ENCODE measurements around the gene LGALS7B. TPM values are rescaled to one million over a fixed set of nuclear protein-coding genes. Genes with fewer than 3 reads are reported as not detected.
"Not testable (repeated sequence)": the region's sequence is repeated elsewhere in the genome, so short reads cannot be mapped to it uniquely, and the experiment has no call there.

LGALS7B gene
- total RNA-seq, 2 experiments from 2014 or later: not detected

DNA sequence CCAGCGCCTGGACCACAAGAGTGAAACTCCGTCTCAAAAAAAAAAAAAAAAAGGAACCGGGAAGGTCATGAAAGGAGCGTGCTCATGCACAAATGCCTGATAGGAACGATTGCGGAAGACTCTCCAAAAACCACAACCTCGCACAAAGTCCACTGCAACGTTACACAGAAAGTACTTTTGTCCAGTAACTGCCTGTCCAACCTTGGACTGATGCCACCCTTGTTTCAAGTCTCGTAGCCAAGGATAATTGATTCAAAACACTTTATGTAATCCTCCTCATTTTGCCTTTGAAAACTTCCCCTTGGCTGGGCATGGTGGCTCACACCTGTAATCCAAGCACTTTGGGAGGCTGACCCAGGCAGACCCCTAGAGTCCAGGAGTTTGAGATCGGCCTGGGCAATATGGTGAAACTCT is 29.4 kb upstream of the LGALS7B start:
- Mint-ChIP-seq H3K27ac (no peak overlapping the region), H3K4me1 (no peaks in the 10 kb centered on the region), H3K27me3 (peaks cover 2% of the 10 kb centered on the region), H3K36me3 (no peaks in the 10 kb centered on the region), H3K9me3 (no peaks in the 10 kb centered on the region), H3K4me3 (no peak overlapping the region)
- no peak for ATAC-seq (ENCODE audit: low read depth)
- POLR2A ChIA-PET: no interaction called here
- DNase-seq: no peak

DNA sequence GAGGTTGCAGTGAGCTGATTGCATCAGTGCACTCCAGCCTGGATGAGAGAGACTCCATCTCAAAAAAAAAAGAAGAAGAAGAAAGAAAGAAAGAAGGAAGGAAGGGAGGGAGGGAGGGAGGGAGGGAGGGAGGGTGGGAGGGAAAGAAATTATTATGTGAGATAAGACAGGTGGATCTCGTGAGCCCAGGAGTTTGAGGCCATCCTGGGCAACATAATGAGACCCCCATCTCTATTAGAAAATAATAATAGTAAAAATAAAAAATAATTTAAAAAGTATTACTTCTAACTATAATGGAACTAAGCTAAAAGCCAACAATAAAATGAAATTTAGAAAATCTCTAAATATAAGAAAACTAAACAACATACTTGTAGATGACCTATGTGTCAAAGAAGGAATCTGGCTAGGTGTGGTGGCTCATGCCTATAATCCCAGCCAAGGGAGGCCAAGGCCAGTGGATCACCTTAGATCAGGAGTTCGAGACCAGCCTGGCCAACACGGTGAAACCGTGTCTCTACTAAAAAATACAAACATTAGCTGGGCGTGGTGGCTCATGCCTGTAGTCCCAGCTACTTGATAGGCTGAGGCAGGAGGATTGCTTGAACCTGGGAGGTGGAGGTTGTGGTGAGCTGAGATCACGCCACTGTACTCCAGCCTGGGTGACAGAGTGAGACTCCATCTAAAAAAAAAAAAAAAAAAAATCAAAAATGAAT is 28.0 kb upstream of the LGALS7B start:
- H3K9me3 Mint-ChIP-seq; ATAC-seq (ENCODE audit: low read depth); DNase-seq; H3K4me1 Mint-ChIP-seq; POLR2A ChIA-PET; H3K36me3 Mint-ChIP-seq; H3K4me3 Mint-ChIP-seq; H3K27me3 Mint-ChIP-seq; H3K27ac Mint-ChIP-seq: not testable (repeated sequence)

DNA sequence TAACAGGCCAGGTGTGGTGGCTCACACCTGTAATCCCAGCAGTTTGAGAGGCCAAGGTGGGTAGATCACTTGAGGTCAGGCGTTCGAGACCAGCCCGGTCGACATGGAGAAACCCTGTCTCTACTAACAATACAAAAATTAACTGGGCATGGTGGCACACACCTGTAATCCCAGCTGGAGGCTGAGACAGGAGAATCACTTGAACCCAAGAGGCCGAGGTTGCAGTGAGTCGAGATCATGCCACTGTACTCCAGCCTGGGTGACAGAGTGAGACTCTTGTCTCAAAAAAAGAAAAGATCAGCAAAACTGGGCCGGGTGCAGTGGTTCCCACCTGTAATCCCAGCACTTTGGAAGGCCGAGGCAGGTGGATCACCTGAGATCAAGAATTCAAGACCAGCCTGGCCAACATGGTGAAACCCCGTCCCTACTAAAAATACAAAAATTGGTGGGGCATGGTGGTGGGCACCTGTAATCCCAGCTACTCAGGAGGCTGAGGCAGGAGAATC is 27.1 kb upstream of the LGALS7B start:
- H3K9me3 Mint-ChIP-seq; H3K27me3 Mint-ChIP-seq; ATAC-seq (ENCODE audit: low read depth); DNase-seq; POLR2A ChIA-PET; H3K36me3 Mint-ChIP-seq; H3K4me3 Mint-ChIP-seq; H3K27ac Mint-ChIP-seq; H3K4me1 Mint-ChIP-seq: not testable (repeated sequence)

DNA sequence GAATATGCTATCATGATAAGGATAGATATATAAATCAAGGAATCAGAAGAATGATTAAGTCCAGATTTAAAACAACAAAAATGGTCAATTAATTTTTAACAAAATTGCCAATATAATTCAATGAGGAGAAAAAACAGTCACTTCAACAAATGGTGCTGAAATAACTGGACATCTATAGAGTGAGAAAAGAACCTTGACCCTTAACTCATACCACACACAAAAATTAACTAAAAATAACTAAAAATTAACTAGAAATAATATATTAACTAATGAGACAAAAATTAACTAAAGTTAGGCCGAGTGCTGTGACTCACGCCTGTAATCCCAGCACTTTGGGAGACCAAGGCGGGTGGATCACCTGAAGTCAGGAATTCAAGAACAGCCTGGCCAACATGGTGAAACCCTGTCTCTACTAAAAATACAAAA is 25.2 kb upstream of the LGALS7B start:
- Mint-ChIP-seq H3K27me3 (peaks cover 2% of the 10 kb centered on the region), H3K36me3 (no peaks in the 10 kb centered on the region), H3K27ac (no peak overlapping the region), H3K9me3 (no peaks in the 10 kb centered on the region), H3K4me1 (no peaks in the 10 kb centered on the region), H3K4me3 (no peak overlapping the region)
- POLR2A ChIA-PET: no interaction called here
- ATAC-seq (ENCODE audit: low read depth) (no peak), DNase-seq (no peak)

DNA sequence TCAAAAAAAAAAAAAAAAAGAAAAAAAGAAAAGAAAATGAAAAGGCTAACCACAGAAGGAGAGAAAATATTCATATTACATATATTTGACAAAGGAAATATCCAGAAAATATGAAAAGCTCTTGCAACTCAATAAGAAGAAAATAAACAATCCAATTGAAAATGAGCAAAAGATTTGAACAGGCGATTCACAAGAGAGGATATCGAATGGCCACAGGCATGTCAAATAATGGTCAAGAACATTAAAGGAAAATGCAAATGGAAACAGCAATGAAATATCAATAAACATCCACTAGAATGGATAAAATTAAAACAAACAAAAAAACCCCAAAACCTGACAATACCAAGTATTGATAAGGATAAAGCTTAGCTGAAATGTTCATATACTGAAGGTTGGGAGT is 23.8 kb upstream of the LGALS7B start:
- ATAC-seq (ENCODE audit: low read depth): no peak
- no peak for DNase-seq
- no peak overlapping the region for H3K27ac Mint-ChIP-seq
- H3K36me3 Mint-ChIP-seq: no peaks in the 10 kb centered on the region
- H3K4me1 Mint-ChIP-seq: peaks cover 6% of the 10 kb centered on the region
- H3K27me3 Mint-ChIP-seq: peaks cover 2% of the 10 kb centered on the region
- H3K4me3 Mint-ChIP-seq: no peak overlapping the region
- H3K9me3 Mint-ChIP-seq: no peaks in the 10 kb centered on the region
- POLR2A ChIA-PET: interaction anchor here (0.9 kb wide), 1 partner anchor 22 kb away, joined by 3 read pairs; no protein-coding TSS in a partner anchor

DNA sequence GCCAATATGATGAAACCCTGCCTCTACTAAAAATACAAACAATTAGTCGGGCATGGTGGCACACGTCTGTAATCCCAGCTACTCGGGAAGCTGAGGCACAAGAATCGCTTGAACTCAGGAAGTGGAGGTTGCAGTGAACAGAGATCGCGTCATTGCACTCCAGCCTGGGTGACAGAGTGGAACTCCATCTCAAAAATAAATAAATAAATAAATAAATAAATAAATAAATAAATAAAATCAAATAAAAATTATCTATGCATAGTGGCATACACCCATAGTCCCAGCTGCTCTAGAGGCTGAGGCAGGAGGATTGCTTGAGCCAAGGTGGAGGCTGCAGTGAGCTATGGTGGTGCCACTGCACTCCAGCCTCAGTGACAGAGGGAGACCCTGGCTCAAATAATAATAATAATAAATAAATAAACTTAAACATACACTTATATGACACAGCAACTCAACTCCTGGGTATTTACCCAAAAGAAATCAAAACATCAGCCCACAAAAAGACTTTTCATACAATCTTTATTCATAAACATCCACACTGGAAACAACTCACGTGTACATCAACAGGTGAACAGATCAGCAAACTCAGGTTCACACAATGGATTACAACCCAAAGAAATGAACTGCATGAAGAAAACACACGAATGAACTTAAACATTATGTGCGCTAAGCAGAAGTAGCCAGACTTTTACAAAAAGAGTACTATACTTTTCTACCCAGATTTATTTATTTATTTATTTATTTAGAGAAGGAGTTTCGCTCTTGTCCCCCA is 22.5 kb upstream of the LGALS7B start:
- Mint-ChIP-seq H3K4me1 (peaks cover 6% of the 10 kb centered on the region), H3K27me3 (peaks cover under 1% of the 10 kb centered on the region), H3K4me3 (no peak overlapping the region), H3K27ac (no peak overlapping the region), H3K9me3 (no peaks in the 10 kb centered on the region), H3K36me3 (no peaks in the 10 kb centered on the region)
- no peak for ATAC-seq (ENCODE audit: low read depth)
- no peak for DNase-seq
- POLR2A ChIA-PET: no interaction called here

DNA sequence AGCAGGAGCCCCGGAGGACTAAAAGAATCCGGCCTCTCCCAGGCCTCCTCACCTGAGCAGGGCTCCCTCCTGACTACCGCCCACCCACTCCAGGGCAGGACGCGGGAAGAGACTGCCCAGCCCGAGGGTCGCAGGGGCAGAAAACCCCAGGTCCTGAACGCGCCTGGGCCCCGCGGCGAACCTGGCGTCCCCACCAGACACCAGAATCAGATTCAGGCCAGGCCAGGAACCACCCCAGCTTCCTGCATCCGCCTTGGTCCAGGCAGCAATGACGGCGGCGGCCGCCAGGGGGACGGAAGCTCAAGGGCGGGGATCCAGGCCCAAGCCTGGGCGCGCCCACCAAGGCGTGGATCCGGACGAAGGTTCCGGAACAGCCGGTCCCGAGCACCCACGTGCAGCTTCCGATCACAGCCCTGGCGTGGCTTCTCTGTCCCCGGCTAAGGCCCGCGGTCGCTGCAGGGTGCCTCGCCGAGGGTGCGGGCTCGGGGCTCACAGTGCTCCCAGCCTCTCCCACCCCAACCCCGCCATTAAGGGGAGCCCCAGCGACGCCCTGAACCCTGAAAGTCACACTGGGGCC is 19.3 kb upstream of the LGALS7B start:
- H3K27me3 Mint-ChIP-seq: no peaks in the 10 kb centered on the region
- POLR2A ChIA-PET: interaction anchor here (0.7 to 1.4 kb wide), 10 partner anchors 17 to 161 kb away, joined by 3 to 12 read pairs (median 4); partner anchors contain the start of genes ECH1, EIF3K, MRPS12 and SARS2
- no peaks in the 10 kb centered on the region for H3K36me3 Mint-ChIP-seq
- no peaks in the 10 kb centered on the region for H3K9me3 Mint-ChIP-seq
- H3K27ac Mint-ChIP-seq: peak overlapping the region; percentile 70
- DNase-seq: peak; percentile 92
- peaks cover 6% of the 10 kb centered on the region for H3K4me1 Mint-ChIP-seq
- peak overlapping the region; percentile 53 for H3K4me3 Mint-ChIP-seq
- ATAC-seq (ENCODE audit: low read depth): peak; percentile 84

DNA sequence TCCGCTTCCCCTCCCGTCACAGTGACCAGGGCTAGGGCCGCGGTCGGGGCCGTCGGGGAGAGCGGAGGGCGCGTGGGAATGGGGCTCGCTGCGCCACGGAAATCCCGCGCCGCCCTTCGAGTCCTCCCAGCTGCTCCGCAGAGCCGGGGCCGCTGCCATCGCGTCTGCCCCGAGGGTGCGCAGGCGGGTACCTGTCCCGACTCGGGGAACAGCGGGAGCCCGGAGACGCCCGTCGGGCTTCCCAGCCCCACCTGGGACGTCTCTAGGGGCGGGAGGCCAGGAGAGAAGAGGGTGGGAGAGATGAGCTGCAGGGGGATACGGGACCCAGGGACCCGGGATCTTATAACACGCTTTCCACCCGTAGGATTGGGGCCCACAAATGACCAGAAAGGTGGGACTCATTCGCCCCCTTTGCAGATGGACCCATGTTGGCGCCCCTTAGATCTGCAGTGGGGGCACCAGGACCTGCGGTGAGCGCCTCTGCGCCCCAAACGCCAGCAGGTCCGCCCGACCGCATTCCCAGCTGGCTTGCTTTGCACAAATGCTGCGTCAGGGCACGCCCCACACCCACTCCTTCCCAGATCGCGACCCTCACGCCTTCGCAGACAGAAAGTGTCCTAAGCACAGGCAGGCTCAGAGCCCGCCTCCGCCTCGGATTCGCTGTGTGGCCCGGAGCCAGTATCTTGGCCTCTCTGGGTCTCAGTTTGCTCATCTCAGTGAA is 18.6 kb upstream of the LGALS7B start:
- POLR2A ChIA-PET: interaction anchor here (1.0 to 1.4 kb wide), 5 partner anchors 61 to 99 kb away, joined by 3 to 12 read pairs (median 7); partner anchors contain the start of gene ECH1
- DNase-seq, H3K27ac Mint-ChIP-seq, H3K4me1 Mint-ChIP-seq, H3K27me3 Mint-ChIP-seq, H3K36me3 Mint-ChIP-seq, H3K9me3 Mint-ChIP-seq, H3K4me3 Mint-ChIP-seq: not testable (repeated sequence)
- ATAC-seq (ENCODE audit: low read depth): peak; percentile 15

DNA sequence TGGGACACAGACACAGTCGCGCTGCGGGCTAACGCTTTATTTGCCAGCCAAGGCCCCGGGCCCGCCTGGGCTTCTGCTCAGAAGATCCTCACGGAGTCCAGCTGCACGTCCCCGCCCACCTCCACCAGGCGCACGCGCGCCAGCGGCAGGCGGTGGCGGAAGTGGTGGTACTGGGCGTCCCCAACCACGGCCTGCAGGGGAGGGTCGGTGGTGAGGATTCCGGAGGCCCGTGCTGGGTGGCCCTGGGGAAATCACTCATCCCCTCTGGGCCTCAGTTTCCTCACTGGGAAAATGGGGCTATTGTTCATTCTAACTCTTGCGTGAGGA is 18.1 kb upstream of the LGALS7B start:
- H3K9me3 Mint-ChIP-seq: not testable (repeated sequence)
- ATAC-seq (ENCODE audit: low read depth): peak; percentile 79

DNA sequence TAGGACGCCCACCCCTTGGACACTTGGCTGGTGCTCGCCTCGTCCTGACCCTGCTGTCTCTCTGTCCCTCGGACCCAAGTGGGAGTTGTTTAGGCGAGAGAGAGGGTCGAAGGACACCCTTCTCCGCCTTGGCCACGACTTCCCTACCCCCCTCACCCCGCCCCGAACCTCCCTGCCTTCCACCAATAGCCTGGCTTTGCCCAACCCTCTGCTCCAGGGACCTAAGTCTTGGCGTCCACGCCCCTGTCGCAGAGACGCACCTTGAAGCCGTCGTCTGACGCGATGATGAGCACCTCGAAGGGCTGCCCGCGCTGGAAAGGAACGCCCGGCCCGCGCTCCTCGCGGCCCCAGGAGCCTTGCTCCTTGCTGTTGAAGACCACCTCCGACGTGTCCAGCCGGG is 17.4 kb upstream of the LGALS7B start:
- H3K27me3 Mint-ChIP-seq; H3K4me3 Mint-ChIP-seq; ATAC-seq (ENCODE audit: low read depth); H3K27ac Mint-ChIP-seq; H3K36me3 Mint-ChIP-seq; POLR2A ChIA-PET; H3K9me3 Mint-ChIP-seq; DNase-seq; H3K4me1 Mint-ChIP-seq: not testable (repeated sequence)

More for the DNA sequence above, 18.1 kb upstream of the LGALS7B start:
- H3K4me3 Mint-ChIP-seq, H3K27me3 Mint-ChIP-seq, DNase-seq, H3K27ac Mint-ChIP-seq, H3K36me3 Mint-ChIP-seq, H3K4me1 Mint-ChIP-seq, POLR2A ChIA-PET: not testable (repeated sequence)

DNA sequence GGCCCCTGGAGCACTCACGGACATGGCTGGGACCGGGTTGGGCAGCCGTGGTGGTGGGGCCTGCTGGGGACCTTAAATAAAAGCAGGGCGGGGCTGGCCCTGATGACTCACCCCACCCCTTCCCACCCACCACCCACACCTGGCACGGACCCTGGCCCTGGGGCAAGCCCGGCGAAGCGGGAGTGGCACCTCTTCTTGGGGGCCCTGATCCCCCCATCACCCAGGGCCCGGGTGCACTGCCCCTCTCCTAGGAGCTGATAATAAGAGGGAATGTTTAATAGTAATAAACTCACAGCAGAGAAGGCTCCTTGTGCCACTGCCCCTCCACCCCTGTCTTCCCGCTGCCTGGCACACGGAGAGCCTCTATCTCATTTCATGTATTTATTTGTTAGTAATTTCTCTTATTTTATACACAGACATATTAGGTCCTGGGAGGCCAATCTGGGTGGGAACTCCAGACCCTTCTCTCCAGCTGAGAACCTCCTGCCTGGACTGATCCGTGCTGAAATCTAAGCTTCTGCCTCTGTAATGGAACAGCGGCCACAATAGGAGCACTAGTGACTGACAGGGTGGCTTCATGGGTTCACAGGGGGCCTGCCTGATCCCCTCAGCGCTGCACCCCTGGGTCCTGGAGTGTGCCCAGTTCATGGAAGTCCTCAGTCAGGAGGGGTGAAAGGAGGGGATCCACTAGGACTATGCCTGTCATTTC is 15.4 kb upstream of the LGALS7B start, which contains the start of gene LGALS7:
Gene LGALS7, minus strand, starts transcription at position 49 of the 709 bp plus-strand sequence. Its CDS starts 25 bp downstream, at position 24.
- POLR2A ChIA-PET: no interaction called here
- H3K27me3 Mint-ChIP-seq: peaks cover under 1% of the 10 kb centered on the region
- no peaks in the 10 kb centered on the region for H3K36me3 Mint-ChIP-seq
- DNase-seq: no peak
- no peaks in the 10 kb centered on the region for H3K9me3 Mint-ChIP-seq
- no peak within 1 kb of the TSS for H3K27ac Mint-ChIP-seq
- no peak within 1 kb of the TSS for H3K4me3 Mint-ChIP-seq
- ATAC-seq (ENCODE audit: low read depth): no peak
- peaks cover 6% of the 10 kb centered on the region for H3K4me1 Mint-ChIP-seq

DNA sequence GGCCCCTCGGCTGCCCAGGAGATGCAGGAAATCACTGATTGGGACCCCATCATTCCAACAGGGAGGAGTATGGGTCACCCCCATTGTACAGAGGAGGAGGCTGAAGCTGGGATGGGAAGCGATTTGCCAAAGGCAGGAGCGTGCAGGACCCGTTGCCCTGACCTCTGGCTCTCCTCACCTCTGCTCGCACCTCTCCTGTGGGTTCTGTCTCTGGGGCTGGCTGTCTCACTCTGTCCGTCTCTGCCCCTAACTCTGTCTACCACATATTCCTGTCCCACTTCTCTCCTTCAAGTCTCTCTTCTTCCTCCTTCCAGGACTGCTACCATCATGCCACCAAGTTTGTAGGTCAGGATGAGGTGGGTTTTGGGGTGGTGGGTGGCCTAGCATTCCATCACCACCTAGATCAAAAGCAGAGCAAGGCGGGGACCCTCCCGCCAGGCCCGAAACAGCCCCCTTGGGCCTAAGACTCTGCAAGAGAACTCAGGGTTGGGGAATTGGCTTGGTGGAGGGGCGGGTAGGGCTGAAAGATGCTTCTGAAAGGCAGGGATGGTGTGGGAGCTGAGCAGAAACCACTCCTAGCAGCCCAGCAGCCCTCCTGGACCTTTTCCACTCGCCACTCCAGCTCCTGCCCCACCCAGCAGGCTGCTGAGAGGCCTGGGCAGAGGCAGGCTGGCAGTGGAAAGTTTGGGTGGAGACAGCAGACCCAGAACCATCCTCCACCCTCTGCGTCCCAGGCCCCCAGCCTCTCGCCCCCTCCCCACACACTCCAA is 14.6 kb upstream of the LGALS7B start:
- H3K4me3 Mint-ChIP-seq: no peak overlapping the region
- no peaks in the 10 kb centered on the region for H3K36me3 Mint-ChIP-seq

More for the DNA sequence above, 14.6 kb upstream of the LGALS7B start:
- Mint-ChIP-seq H3K4me1 (peaks cover 3% of the 10 kb centered on the region), H3K9me3 (no peaks in the 10 kb centered on the region), H3K27ac (no peak overlapping the region), H3K27me3 (peaks cover 6% of the 10 kb centered on the region)
- POLR2A ChIA-PET: no interaction called here
- ATAC-seq (ENCODE audit: low read depth) (no peak), DNase-seq (no peak)

All from activated naive CD8-positive, alpha-beta T cell treated with anti-CD3 and anti-CD28 coated beads, Interleukin-2, amount 10 ng/mL, durations not matched to agents 7 days and 5 days (primary cell).